Epithelial cell of esophagus (primary cell): ENCODE data around the gene TPM1.

Experiments
- DNase-seq: peaks from one replicate; pipeline ENCODE4 v3.0.0; 2010; ENCODE audit warnings: low read depth
- H3K4me3 ChIP-seq: 2 replicates; pipeline ENCODE4 v1.5.1; 2011; ENCODE audit warnings: mild to moderate bottlenecking, low read length, control low read depth
- CTCF ChIP-seq: IDR thresholded peaks from 2 replicates; pipeline ENCODE4 v1.5.1; 2011; ENCODE audit warnings: low read depth, mild to moderate bottlenecking, low read length, control low read depth, inconsistent platforms; ENCODE audit not compliant: insufficient read depth; ENCODE audit errors: missing control alignments

The TPM1 gene

DNA sequence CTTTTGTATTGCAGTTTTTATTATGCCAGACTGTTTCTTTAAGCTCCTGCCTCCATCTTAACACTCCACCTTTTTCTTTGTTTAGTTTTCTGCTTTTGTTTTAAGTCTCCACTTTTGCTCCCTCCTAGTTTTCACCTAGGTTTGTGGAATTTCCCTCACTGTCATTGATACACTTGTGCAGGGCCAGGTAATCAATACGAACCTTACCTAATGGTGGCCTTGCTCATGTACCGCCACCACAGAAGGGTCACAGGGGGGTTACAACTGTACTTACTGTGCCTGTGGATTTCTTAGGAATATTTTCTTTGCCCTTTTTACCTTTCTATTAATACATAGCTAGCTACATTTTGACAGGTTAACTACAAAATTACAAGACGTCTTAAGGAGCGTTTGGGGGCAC is 43.4 kb upstream of the TPM1 start:
- no peak for DNase-seq
- no peak for TF ChIP-seq CTCF

GRCh38 chr15:62999923-63000561 is 42.5 kb upstream of the TPM1 start:
- TF ChIP-seq CTCF, result peak; percentile 4
- DNase-seq, result no peak
- no peak overlapping the region for H3K4me3 ChIP-seq

More for the DNA sequence above, 43.4 kb upstream of the TPM1 start:
- no peak overlapping the region for H3K4me3 ChIP-seq

DNA sequence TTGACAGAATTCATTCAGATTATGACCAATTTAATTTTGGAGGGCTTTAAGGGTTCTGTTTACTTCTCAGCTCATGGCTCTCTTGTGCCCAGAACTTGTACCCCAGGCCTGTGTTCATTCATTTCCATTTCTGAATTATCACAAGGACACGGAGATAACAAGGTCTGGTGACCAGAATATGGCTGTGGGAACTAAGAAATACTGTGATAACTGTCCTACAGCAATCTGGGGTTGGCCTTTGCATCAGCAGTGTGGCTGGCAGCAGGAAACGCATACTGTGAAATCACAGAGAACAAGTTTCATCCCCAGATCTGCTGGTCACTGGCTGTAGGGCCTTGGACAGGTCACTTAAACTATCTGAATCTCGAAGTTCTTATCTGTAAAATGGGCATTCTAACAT is 41.8 kb upstream of the TPM1 start:
- TF ChIP-seq CTCF, result no peak
- no peak for DNase-seq
- no peak overlapping the region for H3K4me3 ChIP-seq

GRCh38 chr15:63004211-63004610 is 38.3 kb upstream of the TPM1 start:
- TF ChIP-seq CTCF, result peak; percentile 6
- H3K4me3 ChIP-seq, result no peak overlapping the region
- peak; percentile 29 for DNase-seq

DNA sequence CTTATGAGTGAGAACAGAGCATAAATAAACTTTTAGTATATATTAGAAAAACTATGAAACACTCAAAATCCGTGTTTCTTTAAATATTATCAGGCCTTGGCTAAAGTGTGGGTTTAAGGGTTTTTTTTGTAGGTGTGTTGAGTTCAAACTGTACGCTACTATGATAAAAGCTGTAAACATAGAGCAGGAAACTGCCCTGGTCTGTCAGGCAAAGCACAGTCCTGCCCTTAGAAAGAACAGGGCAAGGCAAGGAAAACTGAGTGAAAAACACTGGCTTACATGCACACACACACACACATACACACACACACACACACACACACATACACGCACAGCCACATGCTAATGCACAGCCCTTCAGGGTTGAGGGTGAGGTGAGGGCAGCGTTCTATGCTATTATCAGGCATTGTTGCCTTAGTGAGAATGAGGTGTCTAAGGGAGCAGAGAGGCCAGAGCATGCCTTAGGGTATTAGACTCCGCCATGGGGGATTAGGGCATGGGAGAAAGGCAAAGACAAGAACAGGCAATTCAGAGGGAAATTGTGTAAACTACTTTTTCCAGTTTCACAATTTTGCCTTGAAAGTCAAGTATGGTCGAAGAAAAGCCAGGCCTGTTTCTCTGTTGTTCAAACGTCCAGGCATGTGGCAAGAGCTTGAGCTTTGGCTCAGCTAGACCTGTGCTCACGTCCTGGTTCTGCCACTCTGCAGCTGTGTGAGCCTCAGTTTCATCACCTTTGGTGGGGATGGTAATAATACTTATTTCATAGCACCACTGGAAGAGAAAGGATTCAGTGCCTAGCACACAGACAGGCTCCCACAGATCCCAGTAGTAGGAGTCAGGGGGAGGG is 36.3 kb upstream of the TPM1 start:
- DNase-seq, result peak; percentile 95
- TF ChIP-seq CTCF, result no peak
- H3K4me3 ChIP-seq, result no peak overlapping the region

DNA sequence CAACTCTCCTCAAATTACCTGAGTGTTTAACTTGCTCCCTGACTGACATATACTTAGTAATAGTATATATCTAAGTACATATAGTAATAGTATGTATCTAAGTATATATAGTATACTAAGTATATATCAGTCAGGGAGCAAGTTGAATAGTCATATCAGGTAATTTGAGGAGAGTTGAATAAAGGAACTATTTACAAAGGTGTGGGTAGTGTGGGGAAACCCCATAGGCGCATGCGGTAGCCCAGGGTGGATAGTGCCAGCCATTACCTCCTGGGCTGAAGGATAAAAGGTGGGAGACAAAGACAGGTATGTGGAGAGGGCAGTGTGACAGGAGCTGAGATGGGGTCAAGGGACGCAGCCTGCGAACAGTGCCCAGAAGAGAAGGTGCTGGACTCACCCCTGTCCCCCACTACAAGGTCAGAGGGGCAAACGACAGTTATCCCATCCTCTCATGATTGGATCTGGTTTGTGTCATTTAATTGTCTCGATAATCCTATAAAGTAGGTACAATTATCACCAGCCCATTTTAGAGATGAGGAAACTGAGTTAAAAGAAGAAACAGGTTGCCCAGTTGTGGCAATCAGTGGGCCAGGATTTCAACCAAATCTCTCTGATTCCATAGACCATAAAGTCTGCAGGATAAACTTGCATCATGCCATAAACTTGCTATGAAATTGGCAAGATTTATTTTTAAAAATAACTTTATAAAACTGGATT is 34.1 kb upstream of the TPM1 start:
- DNase-seq, result no peak
- no peak for TF ChIP-seq CTCF
- no peak overlapping the region for H3K4me3 ChIP-seq
